HepG2 (cell line): ENCODE results near the gene DISP2. TPM values are rescaled to one million over a fixed set of nuclear protein-coding genes. Genes with fewer than 3 reads are reported as not detected.
A peak's percentile ranks its signal among the peaks of the same experiment; 100 is the strongest.

Source experiments
- ATAC-seq: fragments of 200-7000 bp; cut with Tn5 transposase; 3 replicates; pipeline ENCODE4 v1.9.1; 2020; ENCODE audit warnings: mild to moderate bottlenecking, moderate library complexity
- BruUV-seq: library from RNA; stranded (reverse); fragments of 400-500 nt; replicated peaks from 2 replicates; lab custom pipeline; 2021; lab: Mats Ljungman, UMichigan
- CTCF ChIA-PET: fragments of 300-600 bp; formaldehyde crosslinking; extraction: SDS; loops from one replicate; lab custom pipeline; 2021; ENCODE audit warnings: low total read pairs, inconsistent platforms, low intra/inter-chr PET ratio; lab: Yijun Ruan, JAX
- POLR2A ChIA-PET: fragments of 350-600 bp; sonication (Branson Sonifier 250); formaldehyde crosslinking; loops from one replicate; lab custom pipeline; 2020; ENCODE audit warnings: antibody characterized with exemption, inconsistent platforms; lab: Yijun Ruan, JAX
- DNase-seq: peaks from one replicate; pipeline ENCODE4 v3.0.0-alpha.2; 2015; ENCODE audit warnings: low spot score
- FAIRE-seq: peaks from 3 replicates; lab custom pipeline; 2011; peaks lifted over from hg19 to GRCh38; lab: Jason Lieb, UNC
- H2AFZ ChIP-seq: one replicate; pipeline ENCODE4 v1.6.1; 2011; ENCODE audit warnings: low read length, inconsistent platforms
- H3K27ac ChIP-seq: fragments of 300-600 bp; 3 replicates; pipeline ENCODE4 v1.8.0; 2011; ENCODE audit warnings: mixed run types, mild to moderate bottlenecking, mixed read lengths, low read length, inconsistent platforms; ENCODE audit not compliant: insufficient read depth; ENCODE audit errors: extremely low read length
- H3K27me3 ChIP-seq, 2 experiments: fragments of 200-600 bp in 1 of 2; 2 replicates in 1 of 2; 3 replicates in 1 of 2; pipeline versions ENCODE4 v1.6.0 to v1.8.0; 2011; ENCODE audit warnings: low read length in 2 of 2, mild to moderate bottlenecking in 2 of 2, moderate library complexity in 2 of 2, inconsistent platforms in 1 of 2; ENCODE audit not compliant: insufficient read depth in 2 of 2, control insufficient read depth in 1 of 2
- H3K36me3 ChIP-seq, 2 experiments: fragments of 200-600 bp in 1 of 2; replicated peaks in 1 of 2; 2 replicates in 1 of 2; 3 replicates in 1 of 2; pipeline versions ENCODE4 v1.5.1 to v1.8.0; 2011; ENCODE audit warnings: low read length in 2 of 2, inconsistent platforms in 1 of 2; ENCODE audit not compliant: insufficient read depth in 2 of 2, control insufficient read depth in 1 of 2
- H3K4me1 ChIP-seq: 2 replicates; pipeline ENCODE4 v1.5.1; 2012; ENCODE audit warnings: low read length, inconsistent platforms; ENCODE audit not compliant: insufficient read depth
- H3K4me2 ChIP-seq: 2 replicates; pipeline ENCODE4 v1.6.0; 2011; ENCODE audit warnings: low read depth, low read length, inconsistent platforms
- H3K4me3 ChIP-seq, 3 experiments: fragments of 200-600 bp in 1 of 3; sonication (generic), shearing (Covaris generic) in 1 of 3; replicated peaks in 1 of 3; 2 replicates each; pipeline ENCODE4 v1.5.1; 2011 to 2016; ENCODE audit warnings: low read length in 3 of 3, inconsistent platforms in 2 of 3, low read depth in 2 of 3, mild to moderate bottlenecking in 2 of 3, control low read depth in 1 of 3, mixed read lengths in 1 of 3; ENCODE audit not compliant: insufficient read depth in 1 of 3
- H3K79me2 ChIP-seq: one replicate; pipeline ENCODE4 v1.6.1; 2011; ENCODE audit warnings: low read length, inconsistent platforms; ENCODE audit not compliant: insufficient read depth
- H3K9ac ChIP-seq: 2 replicates; pipeline ENCODE4 v1.6.0; 2011; ENCODE audit warnings: mild to moderate bottlenecking, low read depth, low read length, inconsistent platforms; ENCODE audit not compliant: insufficient read depth
- H3K9me3 ChIP-seq: 2 replicates; pipeline ENCODE4 v1.5.1; 2012; ENCODE audit warnings: mild to moderate bottlenecking, low read length
- H4K20me1 ChIP-seq: 2 replicates; pipeline ENCODE4 v1.6.0; 2011; ENCODE audit warnings: inconsistent platforms, mild to moderate bottlenecking, low read length, moderate library complexity; ENCODE audit not compliant: insufficient read depth
- ARNTL ChIP-seq: sonication (generic); formaldehyde crosslinking; IDR thresholded peaks from 2 replicates; pipeline ENCODE4 v1.4.0; 2020; ENCODE audit warnings: mild to moderate bottlenecking, missing genetic modification reagents
- HNF4A ChIP-seq: sonication (generic); formaldehyde crosslinking; IDR thresholded peaks from 2 replicates; pipeline ENCODE4 v1.4.0; 2020; ENCODE audit warnings: missing genetic modification reagents
- POLR2A ChIP-seq, 2 experiments: IDR thresholded peaks; 2 replicates each; pipeline ENCODE4 v1.6.1; 2011; ENCODE audit warnings: low read depth in 2 of 2, low read length in 2 of 2, mild to moderate bottlenecking in 1 of 2, moderate library complexity in 1 of 2; ENCODE audit not compliant: insufficient read depth in 1 of 2
- PPARG ChIP-seq: conservative IDR thresholded peaks from 2 replicates; pipeline ENCODE4 v1.6.1; 2016; ENCODE audit warnings: missing biosample characterization, missing genetic modification reagents
- ZKSCAN8 ChIP-seq: IDR thresholded peaks from 2 replicates; pipeline ENCODE4 v1.6.1; 2016; ENCODE audit warnings: borderline replicate concordance, missing genetic modification reagents, missing compliant biosample characterization
- ZNF562 ChIP-seq: sonication (generic); formaldehyde crosslinking; IDR thresholded peaks from 2 replicates; pipeline ENCODE4 v1.8.0; 2022; ENCODE audit warnings: missing genetic modification reagents, borderline replicate concordance
- ZNF569 ChIP-seq: sonication (generic); formaldehyde crosslinking; IDR thresholded peaks from 2 replicates; pipeline ENCODE4 v1.5.0; 2020; ENCODE audit warnings: mild to moderate bottlenecking, missing genetic modification reagents, moderate library complexity, borderline replicate concordance
- ZSCAN22 ChIP-seq: sonication (generic); formaldehyde crosslinking; IDR thresholded peaks from 2 replicates; pipeline ENCODE4 v1.4.0; 2020; ENCODE audit warnings: mild to moderate bottlenecking, missing genetic modification reagents
- WGBS: methylation state at CpG from one replicate; pipeline ENCODE4 v1.1.6; 2017; ENCODE audit warnings: low lambda C conversion rate; 5-methylcytosine and 5-hydroxymethylcytosine counted together
- in situ Hi-C: cut with HindIII; loops from 2 replicates; pipeline ENCODE4 v1.10.0; 2017; ENCODE audit warnings: low pct_unique_long_range_greater_than_20kb; ENCODE audit not compliant: extremely low pct_ligation_motif_present
- intact Hi-C: fragments of 100-400 bp; cut with micrococcal nuclease; formaldehyde crosslinking; loops from one replicate; pipeline ENCODE4 v1.10.0; 2022; ENCODE audit not compliant: unreplicated experiment
- polyA plus RNA-seq, 8 experiments: library from polyadenylated mRNA; depleted of rRNA in 3 of 8; stranded (reverse) in 7 of 8; unstranded in 1 of 8; fragments of >200 nt; fragmentation: Illumina TruSeq in 4 of 8; extraction: Trizol in 4 of 8; gene quantifications; 2 replicates each; pipeline versions ENCODE4 v1.2.1 to v1.2.3, GENCODE V29; 2011 to 2016; ENCODE audit warnings: low read depth in 4 of 8, missing spikeins in 1 of 8, mixed read lengths in 1 of 8; ENCODE audit not compliant: insufficient read depth in 1 of 8
- total RNA-seq, 5 experiments: library from RNA; depleted of rRNA; stranded (reverse); fragments of >200 nt; fragmentation: Illumina TruSeq; extraction: Trizol; gene quantifications; 2 replicates each; pipeline ENCODE4 v1.2.3, GENCODE V29; 2016; ENCODE audit warnings: low read depth in 1 of 5
- TF ChIP-seq, protein P1 (sequence below): sonication (generic); formaldehyde crosslinking; conservative IDR thresholded peaks from 2 replicates; pipeline ENCODE4 v1.4.0; 2020; ENCODE audit warnings: missing genetic modification reagents
- TF ChIP-seq, protein P2 (sequence below), 2 experiments: sonication (generic) in 1 of 2; formaldehyde crosslinking in 1 of 2; IDR thresholded peaks; 2 replicates each; pipeline versions ENCODE4 v1.4.0 to v1.6.1; 2018 to 2020; ENCODE audit warnings: missing genetic modification reagents in 2 of 2, borderline replicate concordance in 1 of 2, low read depth in 1 of 2, mild to moderate bottlenecking in 1 of 2, missing biosample characterization in 1 of 2
- TF ChIP-seq, protein P3 (sequence below): sonication (generic); formaldehyde crosslinking; IDR thresholded peaks from 2 replicates; pipeline ENCODE4 v1.9.0; 2021; ENCODE audit warnings: missing genetic modification reagents, borderline replicate concordance

DISP2 gene
- total and polyA plus RNA-seq, 2 of the 13 experiments (the other 11 are each of a cell fraction or from before 2014, with no cell fraction given), result 0.09 to 0.32 TPM

GRCh38 chr15:40382580-40383456 lies 24.8 kb downstream of the DISP2 start, which contains the start of gene KNSTRN (continued):
- TF ChIP-seq ARNTL (CRISPR knock-in tag) (peak; percentile 54; the same call in 1 of the 2 replicates), ZKSCAN8 (CRISPR knock-in tag) (no peak)
- TF ChIP-seq, protein P1, sequence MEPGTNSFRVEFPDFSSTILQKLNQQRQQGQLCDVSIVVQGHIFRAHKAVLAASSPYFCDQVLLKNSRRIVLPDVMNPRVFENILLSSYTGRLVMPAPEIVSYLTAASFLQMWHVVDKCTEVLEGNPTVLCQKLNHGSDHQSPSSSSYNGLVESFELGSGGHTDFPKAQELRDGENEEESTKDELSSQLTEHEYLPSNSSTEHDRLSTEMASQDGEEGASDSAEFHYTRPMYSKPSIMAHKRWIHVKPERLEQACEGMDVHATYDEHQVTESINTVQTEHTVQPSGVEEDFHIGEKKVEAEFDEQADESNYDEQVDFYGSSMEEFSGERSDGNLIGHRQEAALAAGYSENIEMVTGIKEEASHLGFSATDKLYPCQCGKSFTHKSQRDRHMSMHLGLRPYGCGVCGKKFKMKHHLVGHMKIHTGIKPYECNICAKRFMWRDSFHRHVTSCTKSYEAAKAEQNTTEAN, result no peak

DNA sequence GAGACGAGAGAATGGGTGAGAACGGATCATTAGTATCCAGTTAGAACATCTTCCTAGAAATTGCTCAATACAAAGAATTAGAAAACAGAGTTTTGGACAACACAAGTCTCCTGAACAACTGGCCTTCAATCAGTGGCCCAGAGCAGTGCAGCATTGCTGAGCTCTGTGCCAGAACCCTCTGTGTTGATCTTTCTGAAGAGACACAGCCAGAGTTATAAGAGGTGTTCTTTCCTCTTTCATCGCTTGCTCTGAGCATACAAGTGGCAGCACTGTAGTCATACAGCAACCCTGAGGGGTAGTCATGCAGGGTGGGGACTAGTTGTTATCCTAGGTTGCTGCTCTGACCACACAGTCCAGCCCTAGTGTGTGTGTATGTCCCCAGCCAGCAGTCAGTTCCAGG lies 28.5 kb downstream of the DISP2 start:
- no peak overlapping the region for H3K4me2 ChIP-seq
- H2AFZ ChIP-seq, result no peak overlapping the region
- POLR2A ChIA-PET, result interaction anchor here (1.6 kb wide), 1 partner anchor 19 kb away, joined by 7 read pairs; the partner anchor contains the start of gene IVD
- DNase-seq (no peak), FAIRE-seq (no peak), ATAC-seq (no peak)
- no peaks in the 10 kb centered on the region; a peak in 1 of 5 replicates for H3K27me3 ChIP-seq
- H3K79me2 ChIP-seq, result peaks cover 26% of the 10 kb centered on the region
- 92% methylated on average over 3 of the region's 3 CpGs for WGBS
- TF ChIP-seq ZNF569, result no peak
- TF ChIP-seq, protein P2, sequence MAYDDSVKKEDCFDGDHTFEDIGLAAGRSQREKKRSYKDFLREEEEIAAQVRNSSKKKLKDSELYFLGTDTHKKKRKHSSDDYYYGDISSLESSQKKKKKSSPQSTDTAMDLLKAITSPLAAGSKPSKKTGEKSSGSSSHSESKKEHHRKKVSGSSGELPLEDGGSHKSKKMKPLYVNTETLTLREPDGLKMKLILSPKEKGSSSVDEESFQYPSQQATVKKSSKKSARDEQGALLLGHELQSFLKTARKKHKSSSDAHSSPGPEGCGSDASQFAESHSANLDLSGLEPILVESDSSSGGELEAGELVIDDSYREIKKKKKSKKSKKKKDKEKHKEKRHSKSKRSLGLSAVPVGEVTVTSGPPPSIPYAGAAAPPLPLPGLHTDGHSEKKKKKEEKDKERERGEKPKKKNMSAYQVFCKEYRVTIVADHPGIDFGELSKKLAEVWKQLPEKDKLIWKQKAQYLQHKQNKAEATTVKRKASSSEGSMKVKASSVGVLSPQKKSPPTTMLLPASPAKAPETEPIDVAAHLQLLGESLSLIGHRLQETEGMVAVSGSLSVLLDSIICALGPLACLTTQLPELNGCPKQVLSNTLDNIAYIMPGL (CRISPR knock-in tag; IDR thresholded peaks at IDR 0.05; ENCODE audit: borderline replicate concordance in 1 of 2, low read depth in 1 of 2), result no peak
- TF ChIP-seq, protein P3, sequence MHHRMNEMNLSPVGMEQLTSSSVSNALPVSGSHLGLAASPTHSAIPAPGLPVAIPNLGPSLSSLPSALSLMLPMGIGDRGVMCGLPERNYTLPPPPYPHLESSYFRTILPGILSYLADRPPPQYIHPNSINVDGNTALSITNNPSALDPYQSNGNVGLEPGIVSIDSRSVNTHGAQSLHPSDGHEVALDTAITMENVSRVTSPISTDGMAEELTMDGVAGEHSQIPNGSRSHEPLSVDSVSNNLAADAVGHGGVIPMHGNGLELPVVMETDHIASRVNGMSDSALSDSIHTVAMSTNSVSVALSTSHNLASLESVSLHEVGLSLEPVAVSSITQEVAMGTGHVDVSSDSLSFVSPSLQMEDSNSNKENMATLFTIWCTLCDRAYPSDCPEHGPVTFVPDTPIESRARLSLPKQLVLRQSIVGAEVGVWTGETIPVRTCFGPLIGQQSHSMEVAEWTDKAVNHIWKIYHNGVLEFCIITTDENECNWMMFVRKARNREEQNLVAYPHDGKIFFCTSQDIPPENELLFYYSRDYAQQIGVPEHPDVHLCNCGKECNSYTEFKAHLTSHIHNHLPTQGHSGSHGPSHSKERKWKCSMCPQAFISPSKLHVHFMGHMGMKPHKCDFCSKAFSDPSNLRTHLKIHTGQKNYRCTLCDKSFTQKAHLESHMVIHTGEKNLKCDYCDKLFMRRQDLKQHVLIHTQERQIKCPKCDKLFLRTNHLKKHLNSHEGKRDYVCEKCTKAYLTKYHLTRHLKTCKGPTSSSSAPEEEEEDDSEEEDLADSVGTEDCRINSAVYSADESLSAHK, result no peak
- TF ChIP-seq ZNF562 (CRISPR knock-in tag), result no peak
- TF ChIP-seq POLR2A (IDR thresholded peaks at IDR 0.05; ENCODE audit: insufficient read depth in 1 of 2, low read depth in 2 of 2, low read length in 2 of 2), result no peak
- TF ChIP-seq HNF4A (CRISPR knock-in tag), result no peak
- no peak for TF ChIP-seq ZSCAN22
- TF ChIP-seq PPARG (CRISPR knock-in tag), result no peak
- CTCF ChIA-PET, result no interaction called here
- peaks cover 30% of the 10 kb centered on the region for H3K4me1 ChIP-seq
- H3K9ac ChIP-seq, result no peak overlapping the region
- H4K20me1 ChIP-seq, result no peaks in the 10 kb centered on the region
- H3K36me3 ChIP-seq, result peaks cover 12 to 38% of the 10 kb centered on the region in 2 experiments
- no peak overlapping the region for H3K4me3 ChIP-seq
- BruUV-seq, result no TSS peak
- no peaks in the 10 kb centered on the region for H3K9me3 ChIP-seq
- in situ Hi-C loops, result no loop called here
- no peak overlapping the region for H3K27ac ChIP-seq
- intact Hi-C loops, result no loop called here
